Stimulated activated CD4-positive, alpha-beta T cell treated with anti-CD3 and anti-CD28 coated beads, Interleukin-12 subunit alpha, Interleukin-12 subunit beta, amount 100 ng/mL, for 24 hours (primary cell): ENCODE data around the gene PLCL1.
"Not testable (repeated sequence)": the region's sequence is repeated elsewhere in the genome, so short reads cannot be mapped to it uniquely, and the experiment has no call there.

Source experiments
- DNase-seq, 2 experiments: peaks; one replicate each; pipeline ENCODE4 v3.0.0-alpha.2; 2020; ENCODE audit warnings: low read depth in 2 of 2

PLCL1 gene

DNA sequence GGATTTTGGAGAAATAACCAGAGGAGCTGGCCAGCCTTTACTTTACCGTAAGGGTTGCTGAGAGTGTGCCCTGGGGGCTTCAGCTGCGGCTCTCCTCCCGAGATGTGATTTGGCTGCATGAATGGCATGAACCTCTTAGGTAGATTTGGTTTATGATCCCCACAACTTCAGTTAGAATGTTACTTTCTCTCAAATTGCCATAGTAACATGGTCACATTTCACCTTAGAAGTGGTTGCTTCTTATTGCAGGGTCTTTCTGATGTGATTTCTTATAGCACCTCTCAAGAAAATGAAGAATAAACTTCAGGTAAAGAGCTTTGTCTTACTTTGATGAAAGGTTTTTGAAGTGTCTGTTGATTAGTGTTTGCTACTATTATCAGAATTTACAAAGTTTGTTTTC lies 5.6 kb downstream of the PLCL1 start:
- no peak for DNase-seq

DNA sequence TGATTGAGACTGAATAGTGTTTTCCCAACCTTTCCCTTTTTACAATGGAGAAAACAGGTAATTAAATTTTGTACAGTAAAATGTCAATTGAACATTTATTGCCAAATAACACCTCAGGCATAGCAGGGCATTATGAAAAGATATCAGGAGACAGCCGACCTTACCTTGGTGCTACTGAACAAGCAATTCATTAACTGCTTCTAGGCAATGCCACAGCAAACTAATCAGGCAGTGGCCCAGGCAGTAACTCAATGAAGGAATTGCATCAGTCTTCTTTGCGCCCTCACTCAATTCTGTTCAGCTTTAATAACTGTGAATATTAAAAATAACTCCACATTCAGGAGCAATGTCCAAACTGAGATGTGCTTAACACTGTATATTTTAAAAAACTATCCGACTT lies 6.1 kb downstream of the PLCL1 start:
- DNase-seq = no peak

DNA sequence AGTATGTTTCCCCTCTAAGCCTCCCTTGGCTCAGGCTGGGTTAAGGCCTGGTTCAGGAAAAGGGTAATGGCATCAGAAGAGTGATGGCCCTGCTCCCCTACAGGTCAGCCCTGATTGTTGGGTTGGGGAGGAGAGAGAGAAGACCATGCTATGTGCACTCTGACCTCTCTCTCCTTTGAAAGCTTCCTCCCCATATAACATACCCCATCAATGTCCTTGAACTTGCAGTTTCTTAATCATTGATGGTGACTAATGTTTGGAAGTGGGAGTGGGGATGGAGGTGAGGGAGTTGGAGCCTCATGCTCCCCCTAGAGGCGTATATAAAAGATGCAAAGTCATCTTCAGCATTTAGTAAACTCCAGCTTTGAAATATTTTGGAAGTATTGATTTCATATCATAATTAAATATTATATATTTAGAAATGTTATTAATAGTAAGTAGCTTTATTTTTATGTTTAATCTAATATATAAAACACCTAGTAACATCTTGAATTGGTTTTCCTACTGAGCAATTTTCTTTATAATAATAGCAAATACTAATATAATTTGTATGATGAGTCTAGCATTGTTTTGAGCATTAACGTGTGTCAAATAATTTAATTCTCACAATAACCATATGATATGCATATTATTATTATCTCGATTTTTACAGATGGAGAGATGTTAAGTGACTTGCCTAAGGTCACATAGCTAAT lies 8.8 kb downstream of the PLCL1 start:
- no peak for DNase-seq

DNA sequence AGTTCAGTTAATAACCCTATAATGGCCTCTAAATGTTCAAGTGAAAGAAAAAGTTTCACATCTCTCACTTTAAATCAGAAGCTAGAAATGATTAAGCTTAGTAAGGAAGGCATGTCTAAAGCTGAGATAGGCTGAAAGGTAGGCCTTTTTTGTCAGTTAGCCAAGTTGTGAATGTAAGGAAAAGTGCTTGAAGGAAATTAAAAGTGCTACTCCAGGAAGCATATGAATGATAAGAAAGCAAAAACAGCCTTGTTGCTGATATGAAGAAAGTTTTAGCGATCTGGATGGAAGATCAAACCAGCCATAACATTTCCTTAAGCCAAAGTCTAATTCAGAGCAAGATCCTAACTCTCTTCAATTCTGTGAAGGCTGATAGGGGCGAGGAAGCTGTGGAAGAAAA lies 10.1 kb downstream of the PLCL1 start:
- DNase-seq = no peak

DNA sequence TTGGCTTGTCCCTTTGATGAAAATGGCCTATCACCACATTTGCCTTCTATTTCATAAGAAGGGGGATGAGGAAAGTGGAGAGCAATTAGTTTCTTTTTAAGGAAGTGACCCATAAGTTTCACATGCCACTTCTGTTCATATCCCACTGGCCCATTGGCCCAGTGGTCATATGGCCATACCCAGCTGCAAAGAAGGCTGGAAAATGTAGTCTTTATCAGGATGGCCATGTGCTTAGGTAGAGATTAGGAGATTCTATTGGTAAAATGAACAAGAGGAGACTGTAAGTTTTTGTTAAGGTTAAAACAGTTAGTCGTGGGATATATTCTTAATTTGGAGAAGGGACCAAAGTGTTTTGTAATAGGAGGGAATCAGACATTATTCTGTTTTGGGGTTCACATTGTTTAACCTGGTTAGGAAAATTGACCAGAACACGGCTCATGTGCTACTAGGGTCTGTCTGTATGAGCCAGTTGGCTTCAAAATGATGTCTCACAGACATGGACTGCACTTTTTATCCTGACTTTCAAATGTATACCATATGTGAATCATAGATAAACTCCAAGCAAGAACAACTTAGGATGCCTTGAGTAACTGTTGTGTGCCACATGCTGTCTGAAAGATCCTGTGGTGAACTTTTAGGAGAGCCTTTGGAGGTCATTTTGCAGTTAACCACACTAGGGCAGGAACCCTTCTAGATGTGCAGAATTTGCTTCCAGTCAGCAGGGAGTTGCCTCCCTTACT lies 17.3 kb downstream of the PLCL1 start:
- no peak for DNase-seq

DNA sequence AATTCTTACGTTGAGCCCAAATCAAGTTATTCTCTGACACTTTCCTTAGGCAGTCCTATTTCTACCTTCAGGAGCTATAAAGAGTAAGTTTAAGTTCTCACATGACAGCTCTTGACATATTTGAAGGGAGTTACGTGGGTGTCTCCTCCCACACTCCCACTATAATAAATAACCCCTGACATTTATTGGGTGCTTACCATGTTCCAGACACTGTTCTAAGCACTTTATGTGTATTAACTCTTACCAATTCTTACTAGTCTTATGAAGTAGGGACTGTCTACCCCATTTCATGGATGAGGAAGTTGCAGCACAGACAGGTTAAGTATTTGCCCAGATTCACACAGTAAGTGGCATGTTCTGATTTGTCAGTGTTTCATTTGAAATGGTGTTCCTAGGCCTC lies 17.9 kb downstream of the PLCL1 start:
- DNase-seq = no peak

DNA sequence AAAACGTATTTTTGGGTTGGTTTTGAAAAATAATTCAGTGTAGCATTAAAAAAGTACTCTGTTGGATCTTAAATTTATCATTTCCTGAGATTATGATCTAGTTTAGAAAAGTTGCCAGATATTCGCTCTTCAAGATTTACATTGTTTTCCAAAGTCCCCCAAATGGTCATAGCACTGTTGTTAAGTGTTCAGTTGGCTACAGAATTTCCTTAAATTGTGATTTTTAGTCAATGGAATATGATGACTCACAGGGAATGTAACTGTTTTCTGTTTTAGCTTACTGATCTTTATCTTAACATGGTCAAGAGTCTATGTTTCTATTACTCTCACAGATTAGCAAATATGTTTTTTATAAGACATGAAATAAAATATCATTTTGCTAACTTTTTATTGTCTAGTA lies 23.2 kb downstream of the PLCL1 start:
- no peak for DNase-seq

DNA sequence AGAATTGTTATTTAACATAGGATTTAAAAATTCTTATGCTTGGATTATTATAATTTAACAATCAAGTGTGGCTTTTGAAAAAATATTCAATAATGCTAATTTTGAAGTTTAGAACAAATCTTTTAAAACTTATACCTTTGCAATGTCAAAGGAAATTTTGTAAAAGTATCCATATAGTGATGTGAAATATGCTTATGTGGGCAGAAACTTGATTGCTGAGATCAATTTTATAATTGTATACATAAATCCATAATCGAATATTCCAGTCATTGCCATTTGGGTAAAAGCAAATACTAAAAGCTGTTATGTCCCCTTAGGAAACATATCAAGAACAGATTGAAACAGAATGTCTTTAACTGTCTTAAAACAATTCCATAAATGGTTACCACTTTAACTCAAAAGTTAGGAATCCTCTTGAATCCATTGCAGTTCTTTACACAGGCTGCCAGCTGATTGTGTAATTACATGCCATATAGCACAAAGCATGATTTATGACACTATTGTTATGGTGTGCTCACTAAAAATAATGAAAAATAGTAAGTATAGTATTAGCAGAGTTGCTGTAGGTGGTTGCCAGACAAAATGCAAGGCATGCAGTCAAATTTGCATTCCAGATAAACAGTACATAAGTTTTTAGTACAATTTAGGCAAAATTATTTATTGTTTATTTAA lies 24.2 kb downstream of the PLCL1 start:
- no peak for DNase-seq

DNA sequence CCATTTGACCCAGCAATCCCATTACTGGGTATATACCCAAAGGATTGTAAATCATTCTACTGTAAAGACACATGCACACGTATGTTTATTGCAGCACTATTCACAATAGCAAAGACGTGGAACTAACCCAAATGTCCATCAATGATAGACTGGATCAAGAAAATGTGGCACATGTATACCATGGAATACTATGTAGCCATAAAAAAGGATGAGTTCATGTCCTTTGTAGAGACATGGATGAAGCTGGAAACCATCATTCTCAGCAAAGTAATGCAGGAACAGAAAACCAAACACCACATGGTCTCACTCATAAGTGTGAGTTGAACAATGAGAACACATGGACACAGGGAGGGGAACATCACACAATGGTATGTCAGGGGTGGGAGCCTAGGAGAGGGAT lies 30.4 kb downstream of the PLCL1 start:
- not testable (repeated sequence) for DNase-seq

- no peak for DNase-seq
Observed at GRCh38 chr2:197835293-197835692, 30.9 kb downstream of the PLCL1 start.

DNA sequence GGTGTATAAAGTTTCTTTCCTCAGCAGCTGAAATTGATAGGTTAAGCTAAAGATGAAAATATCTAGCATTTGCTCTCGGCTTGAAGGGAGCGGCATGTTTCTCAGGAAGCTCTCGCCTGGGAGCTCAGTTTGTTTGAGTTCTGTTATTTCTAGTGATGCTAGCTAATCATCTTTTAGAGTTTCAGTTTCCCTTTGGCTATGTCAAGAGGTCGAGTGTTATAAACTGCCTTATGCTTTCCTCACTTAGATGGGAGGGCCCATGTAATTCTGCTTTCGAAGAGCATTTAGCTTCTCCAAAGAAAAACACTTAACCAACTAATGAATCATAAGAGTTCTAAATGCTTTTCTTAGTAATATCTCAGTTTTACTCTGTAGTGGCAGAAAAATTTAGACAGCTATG lies 33.6 kb downstream of the PLCL1 start:
- DNase-seq = no peak

DNA sequence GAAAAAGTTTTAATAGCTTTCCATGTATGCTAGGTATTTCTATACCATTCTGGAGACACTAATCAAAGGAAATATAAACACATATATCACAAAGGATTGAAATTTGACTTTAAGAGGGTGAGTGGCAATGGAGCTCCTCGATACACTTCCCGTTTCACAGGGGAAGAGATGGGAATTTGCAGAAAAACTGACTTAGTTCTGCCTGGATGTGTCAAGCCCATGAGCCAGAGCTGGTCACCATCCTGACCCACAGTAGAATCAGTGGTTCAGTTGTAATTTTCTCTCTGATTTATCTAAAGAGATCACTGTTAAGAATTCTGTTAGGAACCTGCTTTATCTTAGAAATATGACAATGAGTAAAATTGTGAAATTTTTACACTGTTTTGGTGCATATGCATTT lies 34.2 kb downstream of the PLCL1 start:
- no peak for DNase-seq

GRCh38 chr2:197839327-197839726 lies 34.9 kb downstream of the PLCL1 start:
- DNase-seq = no peak

- DNase-seq = no peak
Observed at GRCh38 chr2:197839856-197840255, 35.5 kb downstream of the PLCL1 start.

- DNase-seq = no peak
Observed at GRCh38 chr2:197846128-197846527, 41.7 kb downstream of the PLCL1 start.

DNA sequence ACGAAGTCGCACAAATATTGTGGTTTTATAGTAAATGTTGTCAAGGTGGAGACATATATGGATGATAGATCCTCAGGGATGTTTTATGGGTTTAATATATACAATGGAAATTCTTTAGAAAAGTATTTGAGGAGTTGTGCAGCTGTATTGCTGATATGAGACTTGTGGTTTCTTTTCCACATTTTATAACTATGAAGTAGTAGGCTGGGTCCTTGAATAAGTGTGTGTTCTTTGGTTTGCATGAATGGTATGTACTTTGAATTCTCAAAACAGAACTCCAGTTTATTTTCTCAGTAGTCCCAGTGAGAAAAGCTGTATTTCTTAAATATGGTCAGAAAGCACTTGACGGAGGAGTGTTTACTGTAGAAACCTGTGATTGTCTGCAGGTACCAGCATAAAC lies 42.4 kb downstream of the PLCL1 start:
- no peak for DNase-seq

DNA sequence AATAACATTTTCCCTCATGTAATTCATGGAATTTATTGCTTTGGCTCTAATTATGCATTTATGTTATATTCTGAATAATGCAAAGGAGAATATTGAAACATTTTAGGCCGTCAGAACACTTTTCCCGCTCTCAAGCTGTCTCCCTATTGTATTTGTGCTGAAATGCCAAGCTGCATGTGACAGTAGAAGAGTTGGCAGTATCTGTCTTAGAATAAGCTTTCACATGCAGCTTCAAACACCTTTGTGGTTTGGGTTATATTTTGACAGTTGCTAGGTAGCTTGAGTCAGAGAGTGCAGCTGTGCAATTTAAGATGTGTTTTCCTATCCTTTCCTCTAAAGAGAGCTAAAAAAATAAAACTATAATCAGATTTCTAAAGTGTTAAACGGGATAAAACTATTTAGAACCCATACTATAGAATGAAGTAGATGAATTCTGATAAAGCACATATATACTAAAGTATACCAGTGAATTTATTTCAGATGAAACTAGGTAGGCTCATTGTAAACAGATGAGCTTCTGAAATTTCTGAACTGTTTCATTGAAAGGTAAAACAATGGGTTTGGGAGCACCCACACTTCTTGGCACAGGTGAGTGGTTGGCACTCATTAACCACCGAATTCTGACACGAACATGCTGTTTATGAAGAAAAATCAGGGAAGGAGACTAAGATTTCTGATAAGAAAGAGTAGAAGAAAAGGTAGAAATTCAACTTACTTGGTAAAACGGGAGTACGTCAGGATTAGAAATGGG lies 43.4 kb downstream of the PLCL1 start:
- no peak for DNase-seq

GRCh38 chr2:197848602-197849001 lies 44.2 kb downstream of the PLCL1 start:
- no peak for DNase-seq

DNA sequence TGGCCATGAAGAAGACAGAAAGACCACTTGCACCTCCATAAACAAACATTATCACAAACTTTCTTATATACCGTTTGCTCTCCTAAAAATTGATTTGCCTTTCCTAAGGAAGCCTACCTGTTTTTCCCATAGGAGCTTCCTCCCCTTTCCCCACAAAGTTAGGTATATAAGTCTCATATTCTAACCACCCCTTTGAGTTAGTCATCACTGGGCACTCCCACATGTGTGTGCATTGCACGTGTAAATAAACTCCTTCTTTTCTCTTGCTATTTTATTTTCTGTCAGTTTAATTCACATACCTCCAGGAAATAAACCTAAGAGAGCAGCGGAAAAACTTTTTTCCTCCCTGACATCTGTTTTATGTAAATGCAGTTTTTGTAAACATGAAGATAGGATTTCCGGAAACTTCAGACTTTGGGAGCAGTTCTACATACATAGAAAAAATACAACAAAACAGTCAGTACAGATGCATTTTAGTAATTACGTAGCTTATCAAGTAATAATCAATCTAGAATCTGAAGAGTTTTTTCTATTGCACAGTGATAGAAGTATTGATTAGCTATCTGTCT lies 46.6 kb downstream of the PLCL1 start:
- DNase-seq = no peak

GRCh38 chr2:197851451-197851850 lies 47.1 kb downstream of the PLCL1 start:
- DNase-seq = no peak

GRCh38 chr2:197852108-197852507 lies 47.7 kb downstream of the PLCL1 start:
- no peak for DNase-seq

GRCh38 chr2:197853549-197853948 lies 49.2 kb downstream of the PLCL1 start:
- no peak for DNase-seq
